ENCODE data around the gene S100A13. TPM values are rescaled to one million over a fixed set of nuclear protein-coding genes. Genes with fewer than 3 reads are reported as not detected.

The S100A13 gene
- total and polyA plus RNA-seq, 2 experiments from 2014 or later = 115 to 248 TPM

- Histone ChIP-seq H3K27ac (no peak overlapping the region), H3K9me2 (replicated peaks; ENCODE audit: insufficient read depth) (no peaks in the 10 kb centered on the region), H3K27me3 (no peaks in the 10 kb centered on the region), H3K36me3 (replicated peaks; ENCODE audit: insufficient read depth, low read depth) (peaks cover 8% of the 10 kb centered on the region), H3K79me2 (peaks cover 3% of the 10 kb centered on the region), H3K4me2 (no peak overlapping the region), H2AFZ (no peak overlapping the region), H3K4me3 (no peak overlapping the region), H3K4me1 (ENCODE audit: insufficient read depth) (peaks cover 7% of the 10 kb centered on the region), H3K9me3 (ENCODE audit: low read depth) (no peaks in the 10 kb centered on the region), H4K20me1 (ENCODE audit: insufficient read depth, poor library complexity, severe bottlenecking) (no peaks in the 10 kb centered on the region)
- 63% methylated on average over 3 of the region's 3 CpGs for WGBS (ENCODE audit: low lambda C conversion rate, missing lambda C conversion rate)
- TF ChIP-seq CTCF (IDR thresholded peaks at IDR 0.05; ENCODE audit: poor library complexity) (no peak), EZH2 (IDR thresholded peaks at IDR 0.05; ENCODE audit: borderline replicate concordance) (no peak), EZH2phosphoT487 (IDR thresholded peaks at IDR 0.05; ENCODE audit: low read depth, severe bottlenecking, unreplicated experiment) (no peak)
- DNase-seq (ENCODE audit: low spot score) = peak; percentile 11
These were observed 22.0 kb upstream of the S100A13 start for GRCh38 chr1:153649137-153649862.

- Histone ChIP-seq H2AFZ (no peak overlapping the region), H3K36me3 (replicated peaks; ENCODE audit: insufficient read depth, low read depth) (peaks cover 8% of the 10 kb centered on the region), H3K4me3 (no peak overlapping the region), H3K79me2 (peaks cover 3% of the 10 kb centered on the region), H3K4me2 (no peak overlapping the region), H3K4me1 (ENCODE audit: insufficient read depth) (peaks cover 7% of the 10 kb centered on the region), H3K9me2 (replicated peaks; ENCODE audit: insufficient read depth) (no peaks in the 10 kb centered on the region), H4K20me1 (ENCODE audit: insufficient read depth, poor library complexity, severe bottlenecking) (peaks cover under 1% of the 10 kb centered on the region), H3K27ac (no peak overlapping the region), H3K9me3 (ENCODE audit: low read depth) (no peaks in the 10 kb centered on the region), H3K27me3 (no peaks in the 10 kb centered on the region)
- WGBS (ENCODE audit: low lambda C conversion rate, missing lambda C conversion rate) = 92% methylated on average over 10 of the region's 10 CpGs
- TF ChIP-seq EZH2phosphoT487 (IDR thresholded peaks at IDR 0.05; ENCODE audit: low read depth, severe bottlenecking, unreplicated experiment) (no peak), CTCF (IDR thresholded peaks at IDR 0.05; ENCODE audit: poor library complexity) (no peak), EZH2 (IDR thresholded peaks at IDR 0.05; ENCODE audit: borderline replicate concordance) (no peak)
- no peak for DNase-seq (ENCODE audit: low spot score)
These were observed 20.8 kb upstream of the S100A13 start for GRCh38 chr1:153648000-153648643.

- Histone ChIP-seq H4K20me1 (ENCODE audit: insufficient read depth, poor library complexity, severe bottlenecking) (peaks cover 4% of the 10 kb centered on the region), H3K4me3 (no peak overlapping the region), H3K4me1 (ENCODE audit: insufficient read depth) (peaks cover 7% of the 10 kb centered on the region), H3K4me2 (no peak overlapping the region), H3K9me3 (ENCODE audit: low read depth) (no peaks in the 10 kb centered on the region), H3K27ac (no peak overlapping the region), H3K36me3 (replicated peaks; ENCODE audit: insufficient read depth, low read depth) (peaks cover 8% of the 10 kb centered on the region), H3K9me2 (replicated peaks; ENCODE audit: insufficient read depth) (no peaks in the 10 kb centered on the region), H3K79me2 (peaks cover 11% of the 10 kb centered on the region), H2AFZ (no peak overlapping the region), H3K27me3 (no peaks in the 10 kb centered on the region)
- no peak for TF ChIP-seq EZH2 (IDR thresholded peaks at IDR 0.05; ENCODE audit: borderline replicate concordance)
- TF ChIP-seq EZH2phosphoT487 (IDR thresholded peaks at IDR 0.05; ENCODE audit: low read depth, severe bottlenecking, unreplicated experiment) = no peak
- no peak for TF ChIP-seq CTCF (IDR thresholded peaks at IDR 0.05; ENCODE audit: poor library complexity)
- WGBS (ENCODE audit: low lambda C conversion rate, missing lambda C conversion rate) = 69% methylated on average over 2 of the region's 2 CpGs
- DNase-seq (ENCODE audit: low spot score) = no peak
These were observed 20.0 kb upstream of the S100A13 start for GRCh38 chr1:153647346-153647714.
